Measurements from ENCODE around the gene SGMS1.

Gene SGMS1

GRCh38 chr10:50324680-50325393, 298.9 kb downstream of the SGMS1 start:
- DNase-seq (ENCODE audit: extremely low read depth, insufficient read length): no peak
- TF ChIP-seq, protein P1, sequence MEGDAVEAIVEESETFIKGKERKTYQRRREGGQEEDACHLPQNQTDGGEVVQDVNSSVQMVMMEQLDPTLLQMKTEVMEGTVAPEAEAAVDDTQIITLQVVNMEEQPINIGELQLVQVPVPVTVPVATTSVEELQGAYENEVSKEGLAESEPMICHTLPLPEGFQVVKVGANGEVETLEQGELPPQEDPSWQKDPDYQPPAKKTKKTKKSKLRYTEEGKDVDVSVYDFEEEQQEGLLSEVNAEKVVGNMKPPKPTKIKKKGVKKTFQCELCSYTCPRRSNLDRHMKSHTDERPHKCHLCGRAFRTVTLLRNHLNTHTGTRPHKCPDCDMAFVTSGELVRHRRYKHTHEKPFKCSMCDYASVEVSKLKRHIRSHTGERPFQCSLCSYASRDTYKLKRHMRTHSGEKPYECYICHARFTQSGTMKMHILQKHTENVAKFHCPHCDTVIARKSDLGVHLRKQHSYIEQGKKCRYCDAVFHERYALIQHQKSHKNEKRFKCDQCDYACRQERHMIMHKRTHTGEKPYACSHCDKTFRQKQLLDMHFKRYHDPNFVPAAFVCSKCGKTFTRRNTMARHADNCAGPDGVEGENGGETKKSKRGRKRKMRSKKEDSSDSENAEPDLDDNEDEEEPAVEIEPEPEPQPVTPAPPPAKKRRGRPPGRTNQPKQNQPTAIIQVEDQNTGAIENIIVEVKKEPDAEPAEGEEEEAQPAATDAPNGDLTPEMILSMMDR (IDR thresholded peaks at IDR 0.05; ENCODE audit: insufficient read depth, low read length, poor library complexity, severe bottlenecking): no peak
- no peaks in the 10 kb centered on the region for H3K27me3 ChIP-seq (replicated peaks; ENCODE audit: control insufficient read depth, insufficient read depth, low read length)
- H3K4me3 ChIP-seq (replicated peaks; ENCODE audit: low read depth, low read length): no peak overlapping the region
- H3K36me3 ChIP-seq (ENCODE audit: control insufficient read depth, insufficient read depth, low read length): peaks cover 3% of the 10 kb centered on the region

DNA sequence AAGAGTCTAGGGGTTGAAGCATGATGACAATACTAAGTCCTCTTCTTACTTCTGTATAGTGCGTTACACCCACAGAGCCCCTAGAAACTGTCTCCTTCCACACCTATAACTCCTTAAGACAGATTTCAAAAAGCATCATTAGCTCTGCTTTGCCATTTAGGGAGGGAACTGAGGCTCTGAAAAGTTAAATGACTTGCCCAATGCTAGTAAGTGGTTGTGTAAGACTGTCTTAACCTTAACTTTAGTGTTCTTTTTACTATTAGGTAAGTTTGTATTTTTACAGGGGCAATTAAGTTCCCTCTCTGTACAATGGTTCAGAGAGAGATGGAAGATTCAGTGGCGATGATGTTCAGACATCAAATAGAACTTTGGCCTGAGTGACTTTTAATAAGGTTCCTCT, 299.7 kb downstream of the SGMS1 start:
- no peaks in the 10 kb centered on the region for H3K27me3 ChIP-seq (replicated peaks; ENCODE audit: control insufficient read depth, insufficient read depth, low read length)
- H3K4me3 ChIP-seq (replicated peaks; ENCODE audit: low read depth, low read length): no peak overlapping the region
- no peak for DNase-seq (ENCODE audit: extremely low read depth, insufficient read length)
- TF ChIP-seq, protein P1 (IDR thresholded peaks at IDR 0.05; ENCODE audit: insufficient read depth, low read length, poor library complexity, severe bottlenecking): no peak
- H3K36me3 ChIP-seq (ENCODE audit: control insufficient read depth, insufficient read depth, low read length): peaks cover 3% of the 10 kb centered on the region

- no peak overlapping the region for H3K4me3 ChIP-seq (replicated peaks; ENCODE audit: low read depth, low read length)
- DNase-seq (ENCODE audit: extremely low read depth, insufficient read length): no peak
- no peaks in the 10 kb centered on the region for H3K27me3 ChIP-seq (replicated peaks; ENCODE audit: control insufficient read depth, insufficient read depth, low read length)
- TF ChIP-seq, protein P1 (IDR thresholded peaks at IDR 0.05; ENCODE audit: insufficient read depth, low read length, poor library complexity, severe bottlenecking): no peak
- peaks cover 3% of the 10 kb centered on the region for H3K36me3 ChIP-seq (ENCODE audit: control insufficient read depth, insufficient read depth, low read length)
Measured at GRCh38 chr10:50322077-50322476, 301.7 kb downstream of the SGMS1 start.

GRCh38 chr10:50318129-50318528, 305.6 kb downstream of the SGMS1 start:
- H3K27me3 ChIP-seq (replicated peaks; ENCODE audit: control insufficient read depth, insufficient read depth, low read length): no peaks in the 10 kb centered on the region
- H3K36me3 ChIP-seq (ENCODE audit: control insufficient read depth, insufficient read depth, low read length): peaks cover 3% of the 10 kb centered on the region
- DNase-seq (ENCODE audit: extremely low read depth, insufficient read length): no peak
- TF ChIP-seq, protein P1 (IDR thresholded peaks at IDR 0.05; ENCODE audit: insufficient read depth, low read length, poor library complexity, severe bottlenecking): no peak
- no peak overlapping the region for H3K4me3 ChIP-seq (replicated peaks; ENCODE audit: low read depth, low read length)

DNA sequence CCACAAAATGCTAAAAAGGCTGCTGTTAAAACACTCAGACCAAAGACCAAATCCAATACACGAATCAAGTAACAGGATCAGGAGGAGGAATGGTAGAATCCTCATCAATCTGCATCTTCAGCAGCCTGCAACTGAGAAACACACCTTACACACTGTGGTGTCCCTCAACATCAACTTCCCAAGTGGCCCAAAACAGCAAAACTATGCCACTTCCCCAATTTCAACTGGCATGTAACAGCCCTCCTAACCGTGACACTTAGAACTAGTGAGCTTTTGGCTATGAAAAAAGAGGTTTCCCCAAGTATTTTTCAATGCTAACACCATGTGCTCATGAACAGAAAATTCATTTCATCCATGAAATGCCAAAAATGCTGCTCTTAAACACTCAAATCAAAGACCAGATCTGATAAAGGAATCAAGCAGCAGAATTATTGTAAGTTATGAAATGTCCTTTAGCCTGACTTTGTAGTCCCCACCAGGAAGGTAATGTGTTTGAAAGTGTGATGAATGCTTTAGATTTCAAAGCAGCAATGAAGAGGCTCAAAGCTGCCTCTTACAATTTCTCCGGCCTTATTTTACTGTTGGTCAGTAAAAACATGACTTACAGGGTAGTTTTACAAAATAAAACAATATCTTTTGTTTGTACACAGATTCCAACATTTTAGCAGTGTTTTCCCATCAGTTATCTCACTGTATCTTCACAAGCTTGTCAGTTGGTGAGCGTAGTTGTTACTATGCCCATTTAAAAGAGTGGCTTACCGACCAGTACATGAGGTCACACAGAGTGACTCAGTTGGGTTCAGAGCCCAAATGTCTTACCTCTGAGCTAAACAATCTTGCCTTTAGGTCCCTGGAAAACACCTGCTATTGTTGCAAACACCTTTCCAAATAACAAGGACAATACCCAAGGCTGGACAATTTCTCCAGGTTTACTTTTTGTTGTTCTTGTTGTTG, 306.8 kb downstream of the SGMS1 start:
- no peak overlapping the region for H3K4me3 ChIP-seq (replicated peaks; ENCODE audit: low read depth, low read length)
- no peak for DNase-seq (ENCODE audit: extremely low read depth, insufficient read length)
- peaks cover 4% of the 10 kb centered on the region for H3K36me3 ChIP-seq (ENCODE audit: control insufficient read depth, insufficient read depth, low read length)
- TF ChIP-seq, protein P1 (IDR thresholded peaks at IDR 0.05; ENCODE audit: insufficient read depth, low read length, poor library complexity, severe bottlenecking): no peak
- no peaks in the 10 kb centered on the region for H3K27me3 ChIP-seq (replicated peaks; ENCODE audit: control insufficient read depth, insufficient read depth, low read length)

Measured in GM06990 (cell line).